Lower leg skin (tissue), 3 donors: Measurements from ENCODE around the gene OR10D3.

Experiments
- CTCF ChIP-seq, 3 donors: fragments of 450-650 bp; IDR thresholded peaks; one replicate each; pipeline ENCODE4 v1.5.1; 2016; ENCODE audit warnings: antibody characterized with exemption in 3 of 3, mild to moderate bottlenecking in 3 of 3, moderate library complexity in 2 of 3
- POLR2A ChIP-seq, 2 donors: fragments of 450-650 bp; IDR thresholded peaks; one replicate each; pipeline ENCODE4 v1.6.1; 2016 to 2017; ENCODE audit warnings: antibody characterized with exemption in 2 of 2, mild to moderate bottlenecking in 1 of 2, moderate library complexity in 1 of 2

GRCh38 chr11:124210421-124210820, 27.3 kb downstream of the OR10D3 start:
- TF ChIP-seq CTCF (IDR thresholded peaks at IDR 0.05): no peak
- no peak for TF ChIP-seq POLR2A (IDR thresholded peaks at IDR 0.05)
